ENCODE results near the gene AGAP2.
A peak's percentile ranks its signal among the peaks of the same experiment; 100 is the strongest.
"Not testable (repeated sequence)": the region's sequence is repeated elsewhere in the genome, so short reads cannot be mapped to it uniquely, and the experiment has no call there.

AGAP2 gene

GRCh38 chr12:57694459-57695019 is 44.0 kb downstream of the AGAP2 start:
- DNase-seq (ENCODE audit: low read depth) = no peak

GRCh38 chr12:57693659-57694458 is 44.7 kb downstream of the AGAP2 start, which contains the start of gene OS9:
Gene OS9, plus strand, starts transcription at chr12:57694132. Its CDS starts 30 bp downstream, at chr12:57694162.
- peak; percentile 100 for DNase-seq (ENCODE audit: low read depth)

- no peak for DNase-seq (ENCODE audit: low read depth)
Measured at GRCh38 chr12:57693317-57693658, 45.3 kb downstream of the AGAP2 start.

GRCh38 chr12:57692500-57692899 is 46.0 kb downstream of the AGAP2 start:
- DNase-seq (ENCODE audit: low read depth) = no peak

- DNase-seq (ENCODE audit: low read depth) = no peak
Measured at GRCh38 chr12:57688931-57689330, 49.6 kb downstream of the AGAP2 start.

- DNase-seq (ENCODE audit: low read depth) = no peak
Measured at GRCh38 chr12:57687862-57688261, 50.7 kb downstream of the AGAP2 start.

- no peak for DNase-seq (ENCODE audit: low read depth)
Measured at GRCh38 chr12:57679697-57680096, 58.8 kb downstream of the AGAP2 start.

GRCh38 chr12:57677947-57678346 is 60.6 kb downstream of the AGAP2 start:
- DNase-seq (ENCODE audit: low read depth) = not testable (repeated sequence)

- no peak for DNase-seq (ENCODE audit: low read depth)
Measured at GRCh38 chr12:57674691-57675090, 63.9 kb downstream of the AGAP2 start.

Data from stromal cell of bone marrow (primary cell).